ENCODE data around the gene PALD1. TPM values are rescaled to one million over a fixed set of nuclear protein-coding genes. Genes with fewer than 3 reads are reported as not detected.

Gene PALD1
- total RNA-seq, 4 donors from 2014 or later, result 5.4 to 10.9 (median 9.2) TPM

- Histone ChIP-seq H3K27ac (no peak overlapping the region), H3K4me1 (peaks cover 0 to 25% (median 0%) of the 10 kb centered on the region in 4 donors), H3K36me3 (peaks cover 0 to 20% (median 0%) of the 10 kb centered on the region in 3 donors), H3K27me3 (no peaks in the 10 kb centered on the region), H3K9me3 (no peaks in the 10 kb centered on the region), H3K4me3 (no peak overlapping the region)
- WGBS, 2 donors, result 64 to 73% methylated on average over 7 of the region's 7 CpGs
- TF ChIP-seq POLR2A (IDR thresholded peaks at IDR 0.05) (no peak), EP300 (IDR thresholded peaks at IDR 0.05) (no peak)
- no peak for DNase-seq (ENCODE audit: low spot score in 2 of 2)
These were observed 84.7 kb downstream of the PALD1 start for GRCh38 chr10:70563230-70563629.

- Histone ChIP-seq H3K4me3 (no peak overlapping the region), H3K36me3 (peaks cover 0 to 20% (median 0%) of the 10 kb centered on the region in 3 donors), H3K4me1 (peaks cover 0 to 20% (median 0%) of the 10 kb centered on the region in 4 donors), H3K27ac (no peak overlapping the region), H3K27me3 (no peaks in the 10 kb centered on the region), H3K9me3 (no peaks in the 10 kb centered on the region)
- 91 to 94% methylated on average over 20 to 21 of the region's 21 CpGs for WGBS, 2 donors
- DNase-seq (ENCODE audit: low spot score in 2 of 2), result no peak
- no peak for TF ChIP-seq POLR2A (IDR thresholded peaks at IDR 0.05)
- TF ChIP-seq CTCF (IDR thresholded peaks at IDR 0.05), result no peak
- no peak for TF ChIP-seq EP300 (IDR thresholded peaks at IDR 0.05)
These were observed 85.7 kb downstream of the PALD1 start for GRCh38 chr10:70564113-70564725.

- no peak overlapping the region for H3K27ac ChIP-seq
- TF ChIP-seq EP300 (IDR thresholded peaks at IDR 0.05), result no peak
- no peak for TF ChIP-seq CTCF (IDR thresholded peaks at IDR 0.05)
- no peak for TF ChIP-seq POLR2A (IDR thresholded peaks at IDR 0.05)
- H3K36me3 ChIP-seq, result peaks cover 0 to 20% (median 0%) of the 10 kb centered on the region in 3 donors
- WGBS, 2 donors, result 91 to 95% methylated on average over 6 of the region's 6 CpGs
- no peaks in the 10 kb centered on the region for H3K9me3 ChIP-seq
- DNase-seq (ENCODE audit: low spot score in 2 of 2), result no peak
- H3K27me3 ChIP-seq, result no peaks in the 10 kb centered on the region
- H3K4me3 ChIP-seq, result no peak overlapping the region
- H3K4me1 ChIP-seq, result peaks cover 0 to 13% (median 0%) of the 10 kb centered on the region in 4 donors
These were observed 86.4 kb downstream of the PALD1 start for GRCh38 chr10:70564901-70565351.

- H3K9me3 ChIP-seq, result no peaks in the 10 kb centered on the region
- no peak for TF ChIP-seq EP300 (IDR thresholded peaks at IDR 0.05)
- TF ChIP-seq CTCF (IDR thresholded peaks at IDR 0.05), result no peak
- no peak for TF ChIP-seq POLR2A (IDR thresholded peaks at IDR 0.05)
- H3K27ac ChIP-seq, result no peak overlapping the region
- H3K4me1 ChIP-seq, result peaks cover 0 to 10% (median 0%) of the 10 kb centered on the region in 4 donors
- WGBS, 2 donors, result 74 to 80% methylated on average over 17 to 18 of the region's 18 CpGs
- H3K36me3 ChIP-seq, result peaks cover 0 to 20% (median 0%) of the 10 kb centered on the region in 3 donors
- H3K27me3 ChIP-seq, result no peaks in the 10 kb centered on the region
- no peak overlapping the region for H3K4me3 ChIP-seq
- no peak for DNase-seq (ENCODE audit: low spot score in 2 of 2)
These were observed 87.3 kb downstream of the PALD1 start for GRCh38 chr10:70565556-70566514.

- no peak for TF ChIP-seq CTCF (IDR thresholded peaks at IDR 0.05)
- no peak for TF ChIP-seq EP300 (IDR thresholded peaks at IDR 0.05)
- TF ChIP-seq POLR2A (IDR thresholded peaks at IDR 0.05), result no peak
- 77 to 82% methylated on average over 18 of the region's 18 CpGs for WGBS, 2 donors
- peaks cover 0 to 20% (median 0%) of the 10 kb centered on the region in 3 donors for H3K36me3 ChIP-seq
- H3K4me1 ChIP-seq, result peaks cover 0 to under 1% (median 0%) of the 10 kb centered on the region in 4 donors
- no peak for DNase-seq (ENCODE audit: low spot score in 2 of 2)
- no peak overlapping the region for H3K27ac ChIP-seq
- no peaks in the 10 kb centered on the region for H3K27me3 ChIP-seq
- H3K4me3 ChIP-seq, result no peak overlapping the region
- H3K9me3 ChIP-seq, result no peaks in the 10 kb centered on the region
These were observed 88.1 kb downstream of the PALD1 start for GRCh38 chr10:70566515-70567290.

Measured in tibial nerve (tissue), 4 donors.